Stimulated activated CD4-positive, alpha-beta T cell treated with anti-CD3 and anti-CD28 coated beads, Interleukin-4, amount 100 ng/mL, for 24 hours (primary cell): ENCODE data around the gene AMBP.

Experiments
- DNase-seq: peaks from one replicate; pipeline ENCODE4 v3.0.0-alpha.2; 2020

The AMBP gene

GRCh38 chr9:114072184-114073140 lies 5.6 kb downstream of the AMBP start:
- DNase-seq: no peak

- DNase-seq: no peak
These were observed 6.8 kb downstream of the AMBP start for GRCh38 chr9:114071197-114071795.

- DNase-seq: no peak
These were observed 7.7 kb downstream of the AMBP start for GRCh38 chr9:114070188-114071103.

GRCh38 chr9:114069476-114070187 lies 8.5 kb downstream of the AMBP start:
- DNase-seq: no peak

- DNase-seq: no peak
These were observed 12.8 kb downstream of the AMBP start for GRCh38 chr9:114065304-114065703.

GRCh38 chr9:114061830-114062474 lies 16.1 kb downstream of the AMBP start:
- no peak for DNase-seq

- DNase-seq: no peak
These were observed 16.8 kb downstream of the AMBP start for GRCh38 chr9:114061292-114061691.

- no peak for DNase-seq
These were observed 17.4 kb downstream of the AMBP start for GRCh38 chr9:114060711-114061110.

GRCh38 chr9:114060070-114060469 lies 18.0 kb downstream of the AMBP start:
- DNase-seq: no peak

GRCh38 chr9:114059047-114059803 lies 18.9 kb downstream of the AMBP start:
- no peak for DNase-seq

- no peak for DNase-seq
These were observed 19.4 kb downstream of the AMBP start for GRCh38 chr9:114058688-114059046.

- DNase-seq: no peak
These were observed 20.8 kb downstream of the AMBP start for GRCh38 chr9:114057161-114057885.

GRCh38 chr9:114056527-114056926 lies 21.6 kb downstream of the AMBP start:
- no peak for DNase-seq

GRCh38 chr9:114055894-114056293 lies 22.2 kb downstream of the AMBP start:
- DNase-seq: no peak

GRCh38 chr9:114055061-114055460 lies 23.0 kb downstream of the AMBP start:
- no peak for DNase-seq

- DNase-seq: no peak
These were observed 23.9 kb downstream of the AMBP start for GRCh38 chr9:114054191-114054690.

- DNase-seq: no peak
These were observed 24.7 kb downstream of the AMBP start for GRCh38 chr9:114053246-114054005.

GRCh38 chr9:114051706-114052105 lies 26.4 kb downstream of the AMBP start:
- no peak for DNase-seq

GRCh38 chr9:114051281-114051680 lies 26.8 kb downstream of the AMBP start:
- no peak for DNase-seq

GRCh38 chr9:114050646-114051045 lies 27.5 kb downstream of the AMBP start:
- DNase-seq: no peak
